HepG2 (cell line): ENCODE measurements around the gene ZNF146. TPM values are rescaled to one million over a fixed set of nuclear protein-coding genes. Genes with fewer than 3 reads are reported as not detected.
A peak's percentile ranks its signal among the peaks of the same experiment; 100 is the strongest.

Source experiments
- AGO2 ChIP-seq: fragments of 200-400 bp; formaldehyde crosslinking; optimal IDR thresholded peaks from 2 replicates; pipeline ENCODE3; 2017; ENCODE audit warnings: mild to moderate bottlenecking, low read depth, low read length, moderate library complexity
- CBX5 ChIP-seq: sonication (generic); formaldehyde crosslinking; IDR thresholded peaks from 2 replicates; pipeline ENCODE4 v1.4.0; 2020; ENCODE audit warnings: missing genetic modification reagents, borderline replicate concordance
- CHD2 ChIP-seq: IDR thresholded peaks from 2 replicates; pipeline ENCODE4 v1.6.1; 2011; ENCODE audit warnings: low read depth, low read length, improper control_type of control experiment
- GLMP ChIP-seq: sonication (generic); formaldehyde crosslinking; IDR thresholded peaks from 2 replicates; pipeline ENCODE4 v1.9.0; 2021; ENCODE audit warnings: missing genetic modification reagents, mild to moderate bottlenecking, borderline replicate concordance
- HNF1A ChIP-seq, 2 experiments: sonication (generic) in 1 of 2; formaldehyde crosslinking in 1 of 2; IDR thresholded peaks; 2 replicates each; pipeline versions ENCODE4 v1.4.0 to v1.6.1; 2016 to 2020; ENCODE audit warnings: borderline replicate concordance in 1 of 2, low read depth in 1 of 2, mild to moderate bottlenecking in 1 of 2, missing genetic modification reagents in 1 of 2
- HNF4G ChIP-seq, 2 experiments: sonication (generic) in 1 of 2; formaldehyde crosslinking in 1 of 2; IDR thresholded peaks; 2 replicates each; pipeline versions ENCODE4 v1.4.0 to v1.6.1; 2011 to 2020; ENCODE audit warnings: borderline replicate concordance in 2 of 2, low read depth in 2 of 2, mild to moderate bottlenecking in 2 of 2, low read length in 1 of 2, missing genetic modification reagents in 1 of 2, moderate library complexity in 1 of 2
- TFAP4 ChIP-seq: sonication (generic); IDR thresholded peaks from 2 replicates; pipeline ENCODE4 v1.6.1; 2016; ENCODE audit warnings: low read depth, borderline replicate concordance
- ZNF350 ChIP-seq: sonication (generic); formaldehyde crosslinking; IDR thresholded peaks from 2 replicates; pipeline ENCODE4 v1.4.0; 2020; ENCODE audit warnings: mild to moderate bottlenecking, low read depth, missing genetic modification reagents, borderline replicate concordance
- ZNF367 ChIP-seq: sonication (generic); formaldehyde crosslinking; IDR thresholded peaks from 2 replicates; pipeline ENCODE4 v1.4.0; 2020; ENCODE audit warnings: missing genetic modification reagents, borderline replicate concordance
- ZNF431 ChIP-seq: sonication (generic); formaldehyde crosslinking; IDR thresholded peaks from 2 replicates; pipeline ENCODE4 v1.9.0; 2022; ENCODE audit warnings: missing genetic modification reagents, low read depth, mild to moderate bottlenecking, borderline replicate concordance
- ZNF446 ChIP-seq: sonication (generic); formaldehyde crosslinking; IDR thresholded peaks from 2 replicates; pipeline ENCODE4 v1.5.0; 2020; ENCODE audit warnings: mild to moderate bottlenecking, missing genetic modification reagents
- ZNF484 ChIP-seq: sonication (generic); formaldehyde crosslinking; IDR thresholded peaks from 2 replicates; pipeline ENCODE4 v1.5.1; 2020; ENCODE audit warnings: mild to moderate bottlenecking, low read depth, missing genetic modification reagents, borderline replicate concordance
- ZNF512 ChIP-seq: sonication (generic); formaldehyde crosslinking; IDR thresholded peaks from 2 replicates; pipeline ENCODE4 v1.4.0; 2020; ENCODE audit warnings: mild to moderate bottlenecking, missing genetic modification reagents
- ZNF513 ChIP-seq: sonication (generic); formaldehyde crosslinking; conservative IDR thresholded peaks from 2 replicates; pipeline ENCODE4 v1.5.0; 2020; ENCODE audit warnings: missing genetic modification reagents
- ZNF563 ChIP-seq: sonication (generic); formaldehyde crosslinking; IDR thresholded peaks from 2 replicates; pipeline ENCODE4 v1.8.0; 2022; ENCODE audit warnings: mild to moderate bottlenecking, moderate library complexity, missing genetic modification reagents
- ZNF773 ChIP-seq: sonication (generic); formaldehyde crosslinking; IDR thresholded peaks from 2 replicates; pipeline ENCODE4 v1.4.0; 2020; ENCODE audit warnings: missing genetic modification reagents, borderline replicate concordance
- polyA plus RNA-seq, 8 experiments: library from polyadenylated mRNA; depleted of rRNA in 3 of 8; stranded (reverse) in 7 of 8; unstranded in 1 of 8; fragments of >200 nt; fragmentation: Illumina TruSeq in 4 of 8; extraction: Trizol in 4 of 8; gene quantifications; 2 replicates each; pipeline versions ENCODE4 v1.2.1 to v1.2.3, GENCODE V29; 2011 to 2016; ENCODE audit warnings: low read depth in 4 of 8, missing spikeins in 1 of 8, mixed read lengths in 1 of 8; ENCODE audit not compliant: insufficient read depth in 1 of 8
- total RNA-seq, 5 experiments: library from RNA; depleted of rRNA; stranded (reverse); fragments of >200 nt; fragmentation: Illumina TruSeq; extraction: Trizol; gene quantifications; 2 replicates each; pipeline ENCODE4 v1.2.3, GENCODE V29; 2016; ENCODE audit warnings: low read depth in 1 of 5

ZNF146 gene
- total and polyA plus RNA-seq, 2 of the 13 experiments (the other 11 are each of a cell fraction or from before 2014, with no cell fraction given): 28.4 to 52.7 TPM

- no peak for TF ChIP-seq ZNF513
- TF ChIP-seq ZNF773 (CRISPR knock-in tag): peak; percentile 69; the same call in 1 of the 2 replicates
- no peak for TF ChIP-seq ZNF512 (CRISPR knock-in tag)
- no peak for TF ChIP-seq ZNF484 (CRISPR knock-in tag)
- peak; percentile 91; the same call in 1 of the 2 replicates for TF ChIP-seq ZNF350 (CRISPR knock-in tag)
- TF ChIP-seq ZNF446 (CRISPR knock-in tag): no peak
- TF ChIP-seq HNF4G (IDR thresholded peaks at IDR 0.05; ENCODE audit: borderline replicate concordance, low read depth, low read length): no peak
- no peak; the same call in 1 of the 2 replicates for TF ChIP-seq HNF4G (CRISPR knock-in tag; IDR thresholded peaks at IDR 0.05; ENCODE audit: borderline replicate concordance, low read depth)
- no peak for TF ChIP-seq ZNF367
- TF ChIP-seq CHD2: peak; percentile 57; the same call in 1 of the 2 replicates
- TF ChIP-seq CBX5 (CRISPR knock-in tag): peak; percentile 54; the same call in 1 of the 2 replicates
- no peak; the same call in 1 of the 2 replicates for TF ChIP-seq HNF1A (IDR thresholded peaks at IDR 0.05; ENCODE audit: low read depth)
- peak; percentile 29; the same call in 1 of the 2 replicates for TF ChIP-seq HNF1A (CRISPR knock-in tag; IDR thresholded peaks at IDR 0.05; ENCODE audit: borderline replicate concordance)
- TF ChIP-seq TFAP4: peak; percentile 12; the same call in 1 of the 2 replicates
- TF ChIP-seq GLMP (CRISPR knock-in tag): no peak
- TF ChIP-seq ZNF431 (CRISPR knock-in tag): peak; percentile 74
- TF ChIP-seq AGO2: peak; percentile 46
- no peak for TF ChIP-seq ZNF563 (CRISPR knock-in tag)
Observed at GRCh38 chr19:36214386-36215275, at the start of gene ZNF146, which contains the start of gene ZNF565 (continued).
